Nephron (organoid): ENCODE data around the gene COL6A1.

Source experiments
- H3K27ac Mint-ChIP-seq, 3 experiments: 2 replicates each; pipeline ENCODE4 v1.8.0; 2020; ENCODE audit warnings: mixed read lengths in 3 of 3, mild to moderate bottlenecking in 2 of 3, moderate library complexity in 1 of 3
- H3K27me3 Mint-ChIP-seq: 2 replicates; pipeline ENCODE4 v1.8.0; 2021; ENCODE audit warnings: low read depth, mild to moderate bottlenecking, moderate library complexity, mixed read lengths
- H3K36me3 Mint-ChIP-seq: 2 replicates; pipeline ENCODE4 v1.8.0; 2020; ENCODE audit warnings: low read depth, mixed read lengths
- H3K4me1 Mint-ChIP-seq: 2 replicates; pipeline ENCODE4 v1.8.0; 2020; ENCODE audit warnings: mixed read lengths
- H3K4me3 Mint-ChIP-seq, 3 experiments: 2 replicates each; pipeline ENCODE4 v1.8.0; 2020; ENCODE audit warnings: mild to moderate bottlenecking in 3 of 3, mixed read lengths in 3 of 3, moderate library complexity in 2 of 3
- H3K9me3 Mint-ChIP-seq: 2 replicates; pipeline ENCODE4 v1.8.0; 2020; ENCODE audit warnings: mixed read lengths
- TF ChIP-seq, protein P1 (sequence below), 3 experiments: fragments of 200-600 bp; sonication (generic); IDR thresholded peaks; one replicate each; pipeline ENCODE4 v1.5.0; 2021; ENCODE audit warnings: antibody characterized with exemption in 3 of 3; ENCODE audit not compliant: unreplicated experiment in 3 of 3

The COL6A1 gene

DNA sequence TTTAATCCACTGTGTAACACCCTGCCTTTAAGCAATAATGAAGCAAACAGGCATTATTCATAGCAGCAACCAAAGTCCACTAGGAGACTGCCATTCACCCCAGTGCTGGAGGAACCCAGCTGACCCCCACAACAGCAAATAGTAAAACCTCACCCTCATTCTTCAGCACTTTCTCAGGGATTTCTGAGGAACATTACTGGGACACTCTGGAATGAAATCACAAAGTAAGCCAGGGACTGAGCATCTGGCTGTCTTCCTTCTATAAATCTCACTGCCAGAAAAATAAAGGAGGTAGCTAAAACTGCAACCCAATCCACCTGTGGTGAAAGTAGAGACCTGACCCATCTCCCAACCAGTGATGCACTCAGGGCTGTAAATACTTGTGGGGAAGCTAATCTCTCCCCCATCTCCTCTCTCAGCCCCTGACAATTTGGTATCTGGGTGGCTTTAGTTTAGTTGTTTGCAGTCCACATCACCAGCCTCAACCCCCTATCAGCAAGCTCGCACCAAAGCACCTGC is 47.1 kb downstream of the COL6A1 start:
- Mint-ChIP-seq H3K9me3 (peaks cover 28% of the 10 kb centered on the region), H3K27ac (peak overlapping the region; percentile 73 to 95 (median 92)), H3K4me3 (no peak overlapping the region), H3K36me3 (peaks cover 5% of the 10 kb centered on the region), H3K27me3 (no peaks in the 10 kb centered on the region), H3K4me1 (peaks cover 52% of the 10 kb centered on the region)
- TF ChIP-seq, protein P1, sequence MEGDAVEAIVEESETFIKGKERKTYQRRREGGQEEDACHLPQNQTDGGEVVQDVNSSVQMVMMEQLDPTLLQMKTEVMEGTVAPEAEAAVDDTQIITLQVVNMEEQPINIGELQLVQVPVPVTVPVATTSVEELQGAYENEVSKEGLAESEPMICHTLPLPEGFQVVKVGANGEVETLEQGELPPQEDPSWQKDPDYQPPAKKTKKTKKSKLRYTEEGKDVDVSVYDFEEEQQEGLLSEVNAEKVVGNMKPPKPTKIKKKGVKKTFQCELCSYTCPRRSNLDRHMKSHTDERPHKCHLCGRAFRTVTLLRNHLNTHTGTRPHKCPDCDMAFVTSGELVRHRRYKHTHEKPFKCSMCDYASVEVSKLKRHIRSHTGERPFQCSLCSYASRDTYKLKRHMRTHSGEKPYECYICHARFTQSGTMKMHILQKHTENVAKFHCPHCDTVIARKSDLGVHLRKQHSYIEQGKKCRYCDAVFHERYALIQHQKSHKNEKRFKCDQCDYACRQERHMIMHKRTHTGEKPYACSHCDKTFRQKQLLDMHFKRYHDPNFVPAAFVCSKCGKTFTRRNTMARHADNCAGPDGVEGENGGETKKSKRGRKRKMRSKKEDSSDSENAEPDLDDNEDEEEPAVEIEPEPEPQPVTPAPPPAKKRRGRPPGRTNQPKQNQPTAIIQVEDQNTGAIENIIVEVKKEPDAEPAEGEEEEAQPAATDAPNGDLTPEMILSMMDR (IDR thresholded peaks at IDR 0.05; ENCODE audit: unreplicated experiment in 3 of 3): no peak

DNA sequence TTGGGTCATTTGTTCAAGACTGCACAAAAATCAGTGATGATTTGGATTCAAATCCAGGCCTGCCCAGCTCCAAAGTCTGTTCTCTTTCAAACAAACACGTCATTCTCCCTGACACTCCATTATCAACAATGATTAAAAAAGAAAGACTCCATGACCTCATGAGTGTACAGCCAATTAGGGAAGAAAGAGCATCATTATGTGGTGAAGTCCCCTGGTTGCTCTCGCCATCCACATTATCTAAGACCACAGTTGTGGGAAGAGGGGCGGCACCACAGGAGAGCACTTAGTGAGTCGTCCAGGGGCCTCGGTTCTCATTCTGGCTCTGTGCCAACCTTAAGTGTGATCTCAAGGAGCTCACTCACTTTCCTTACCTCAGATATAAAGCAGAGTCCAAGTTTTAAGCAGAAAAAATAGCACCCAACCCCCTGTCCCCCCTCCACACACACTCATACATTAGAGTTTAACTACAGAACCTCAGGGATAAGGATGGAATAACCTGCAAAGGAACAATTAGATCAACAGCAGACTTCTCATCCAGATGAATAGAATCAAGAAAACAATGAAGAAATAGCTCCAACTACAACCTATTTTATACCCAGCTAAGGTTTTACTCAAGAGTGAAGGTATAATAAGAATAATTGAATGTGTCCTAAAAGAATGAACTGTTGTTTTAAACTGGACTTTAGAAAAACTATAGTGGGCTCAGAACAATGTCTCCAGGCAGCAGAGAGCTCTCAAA is 47.8 kb downstream of the COL6A1 start:
- peak overlapping the region; percentile 73 to 95 (median 92) for H3K27ac Mint-ChIP-seq
- peaks cover 45% of the 10 kb centered on the region for H3K4me1 Mint-ChIP-seq
- H3K4me3 Mint-ChIP-seq: no peak overlapping the region
- H3K27me3 Mint-ChIP-seq: no peaks in the 10 kb centered on the region
- TF ChIP-seq, protein P1 (IDR thresholded peaks at IDR 0.05; ENCODE audit: unreplicated experiment in 3 of 3): no peak
- peaks cover 5% of the 10 kb centered on the region for H3K36me3 Mint-ChIP-seq
- peaks cover 28% of the 10 kb centered on the region for H3K9me3 Mint-ChIP-seq

DNA sequence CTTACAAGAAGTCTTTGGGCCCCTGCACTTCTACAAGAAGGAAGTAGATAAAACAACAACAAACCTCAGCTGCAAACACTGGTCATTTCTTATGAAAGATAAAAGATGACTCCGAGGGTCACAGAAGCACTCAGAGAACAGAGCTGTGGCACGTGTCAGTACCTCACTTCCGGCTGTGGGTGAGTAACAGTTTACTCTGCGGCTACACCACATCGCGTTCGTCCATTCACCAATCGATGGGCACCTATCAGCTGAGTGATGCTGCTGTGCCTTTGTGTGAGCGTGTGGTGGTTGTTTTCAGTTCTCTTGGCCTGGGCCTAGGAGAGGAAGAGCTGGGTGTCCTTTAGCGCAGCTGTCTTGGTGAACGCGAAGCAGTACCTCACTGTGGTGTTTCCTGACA is 49.9 kb downstream of the COL6A1 start:
- Mint-ChIP-seq H3K9me3 (peaks cover 28% of the 10 kb centered on the region), H3K27me3 (no peaks in the 10 kb centered on the region), H3K36me3 (peaks cover 5% of the 10 kb centered on the region), H3K4me1 (peaks cover 28% of the 10 kb centered on the region), H3K27ac (peak overlapping the region; percentile 3 to 62 (median 43)), H3K4me3 (no peak overlapping the region)
- TF ChIP-seq, protein P1 (IDR thresholded peaks at IDR 0.05; ENCODE audit: unreplicated experiment in 3 of 3): no peak

DNA sequence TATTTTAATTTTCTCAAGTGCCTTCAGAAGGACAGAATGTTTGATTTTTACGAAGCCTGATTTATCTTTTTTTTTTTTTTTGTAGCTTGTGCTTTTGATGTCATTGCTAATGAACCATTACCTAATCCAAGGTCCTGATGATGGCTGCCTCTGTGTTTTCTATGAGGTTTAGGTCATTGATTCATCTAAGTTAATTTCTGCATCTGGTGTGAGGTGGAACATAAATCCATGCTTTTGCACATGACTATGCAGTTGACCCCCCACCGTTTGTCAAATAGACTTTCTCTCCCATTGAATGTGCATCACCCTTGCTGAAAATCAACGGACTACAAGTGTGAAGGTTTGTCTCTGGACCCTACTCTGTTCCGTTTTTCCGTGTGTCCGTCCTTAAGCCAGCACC is 50.5 kb downstream of the COL6A1 start:
- no peaks in the 10 kb centered on the region for H3K27me3 Mint-ChIP-seq
- peaks cover 28% of the 10 kb centered on the region for H3K9me3 Mint-ChIP-seq
- TF ChIP-seq, protein P1 (IDR thresholded peaks at IDR 0.05; ENCODE audit: unreplicated experiment in 3 of 3): no peak
- no peak overlapping the region for H3K4me3 Mint-ChIP-seq
- H3K4me1 Mint-ChIP-seq: peaks cover 28% of the 10 kb centered on the region
- H3K36me3 Mint-ChIP-seq: peaks cover 5% of the 10 kb centered on the region
- H3K27ac Mint-ChIP-seq: peak overlapping the region; percentile 3 to 62 (median 43)

DNA sequence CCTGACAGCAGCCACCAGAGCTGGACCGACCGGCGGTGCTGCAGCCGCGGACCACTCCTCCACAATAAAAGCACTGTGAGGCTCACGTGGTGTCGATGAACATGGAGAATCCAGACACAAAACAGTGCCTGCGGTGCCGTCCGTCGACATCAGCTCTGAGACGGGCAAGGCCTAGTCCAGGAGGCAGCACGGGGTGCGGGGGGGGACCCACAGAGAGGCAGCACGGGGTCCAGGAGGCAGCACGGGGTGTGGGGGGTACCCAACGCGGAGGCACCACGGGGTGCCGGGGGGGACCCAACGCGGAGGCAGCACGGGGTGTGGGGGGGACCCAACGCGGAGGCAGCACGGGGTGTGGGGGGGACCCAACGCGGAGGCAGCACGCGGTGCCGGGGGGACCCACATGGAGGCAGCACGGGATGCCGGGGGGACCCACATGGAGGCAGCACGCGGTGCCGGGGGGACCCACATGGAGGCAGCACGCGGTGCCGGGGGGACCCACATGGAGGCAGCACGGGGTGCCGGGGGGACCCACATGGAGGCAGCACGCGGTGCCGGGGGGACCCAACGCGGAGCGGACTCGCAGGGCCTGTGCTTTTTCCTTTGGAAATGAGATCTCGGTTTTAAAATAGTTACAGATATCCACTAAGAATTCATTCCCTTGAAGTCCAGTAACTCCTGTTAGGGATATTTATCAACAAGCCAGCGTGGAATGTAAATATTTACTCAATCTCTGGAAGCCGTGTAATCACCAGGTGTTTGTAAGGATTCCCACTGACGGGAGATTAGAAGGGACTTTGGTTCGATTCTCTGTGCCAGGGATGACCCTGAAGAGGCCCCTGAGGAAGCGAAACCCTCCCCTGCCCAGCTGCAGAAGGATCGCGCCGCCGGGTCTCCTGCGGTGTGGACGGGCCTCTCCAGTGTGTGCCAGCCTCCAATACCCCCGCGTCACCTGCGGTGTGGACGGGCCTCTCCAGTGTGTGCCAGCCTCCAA is 52.1 kb downstream of the COL6A1 start:
- H3K36me3 Mint-ChIP-seq: peaks cover 5% of the 10 kb centered on the region
- H3K4me1 Mint-ChIP-seq: peaks cover 22% of the 10 kb centered on the region
- TF ChIP-seq, protein P1 (IDR thresholded peaks at IDR 0.05; ENCODE audit: unreplicated experiment in 3 of 3): no peak
- H3K4me3 Mint-ChIP-seq: no peak overlapping the region
- peak overlapping the region in 2 of 3 experiments; percentile 41 to 66 for H3K27ac Mint-ChIP-seq
- peaks cover 25% of the 10 kb centered on the region for H3K9me3 Mint-ChIP-seq
- no peaks in the 10 kb centered on the region for H3K27me3 Mint-ChIP-seq
